Kidney epithelial cell (primary cell): ENCODE data around the gene C12orf50. TPM values are rescaled to one million over a fixed set of nuclear protein-coding genes. Genes with fewer than 3 reads are reported as not detected.
"Not testable (repeated sequence)": the region's sequence is repeated elsewhere in the genome, so short reads cannot be mapped to it uniquely, and the experiment has no call there.

Experiments
- DNase-seq: peaks from one replicate; pipeline ENCODE4 v3.0.0-alpha.2; 2010; ENCODE audit warnings: low read depth
- H3K27me3 ChIP-seq: 2 replicates; pipeline ENCODE4 v1.6.0; 2011; ENCODE audit warnings: low read length; ENCODE audit not compliant: control insufficient read depth, insufficient read depth
- H3K36me3 ChIP-seq: 2 replicates; pipeline ENCODE4 v1.5.1; 2011; ENCODE audit warnings: low read length; ENCODE audit not compliant: control insufficient read depth, insufficient read depth
- H3K4me3 ChIP-seq: 2 replicates; pipeline ENCODE4 v1.5.1; 2011; ENCODE audit warnings: low read depth, mild to moderate bottlenecking, control low read depth, low read length
- CTCF ChIP-seq: IDR thresholded peaks from 2 replicates; pipeline ENCODE4 v1.5.1; 2011; ENCODE audit warnings: mild to moderate bottlenecking, moderate library complexity, low read length, control low read depth, inconsistent platforms; ENCODE audit not compliant: insufficient read depth, poor library complexity, severe bottlenecking
- total RNA-seq: library from RNA; depleted of rRNA; stranded (reverse); fragments of >200 nt; gene quantifications from 2 replicates; pipeline ENCODE4 v1.2.3, GENCODE V29; 2015

Gene C12orf50
- total RNA-seq, 1 donor from 2014 or later = not detected

DNA sequence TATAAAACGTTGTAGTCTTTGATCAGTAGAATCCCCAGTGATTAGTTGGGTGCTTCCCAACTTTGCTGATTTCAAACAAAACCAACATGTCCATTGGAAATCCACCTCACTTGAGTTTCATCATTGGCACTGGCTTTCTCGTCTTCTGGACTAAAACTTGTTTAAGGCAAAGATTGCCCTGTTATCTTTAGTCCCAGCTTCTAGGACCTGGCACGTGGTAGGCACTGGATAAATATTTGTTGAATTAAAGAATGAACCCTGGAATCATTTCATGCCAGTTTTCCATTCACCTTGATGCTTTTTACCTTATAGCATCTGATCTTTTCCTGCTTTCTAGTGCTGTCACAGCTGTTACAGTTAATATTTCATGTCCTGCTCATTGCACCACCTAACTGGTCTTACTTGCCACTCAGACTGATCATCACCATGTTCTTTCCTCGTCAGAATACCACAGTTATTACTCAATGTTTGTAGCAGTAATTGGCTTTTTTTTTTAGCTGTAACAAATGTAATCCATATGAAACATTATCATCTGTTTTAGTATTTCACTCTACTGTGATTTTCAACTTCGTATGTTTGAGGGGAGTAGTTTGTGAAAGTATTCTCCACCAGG is 7.3 kb upstream of the C12orf50 start:
- Histone ChIP-seq H3K4me3 (peak overlapping the region; percentile 79), H3K27me3 (no peaks in the 10 kb centered on the region), H3K36me3 (no peaks in the 10 kb centered on the region)
- no peak for TF ChIP-seq CTCF
- DNase-seq = no peak

- no peak for DNase-seq
- no peaks in the 10 kb centered on the region for H3K36me3 ChIP-seq
- peak overlapping the region; percentile 79 for H3K4me3 ChIP-seq
- H3K27me3 ChIP-seq = no peaks in the 10 kb centered on the region
- TF ChIP-seq CTCF = no peak
These were observed 6.7 kb upstream of the C12orf50 start for GRCh38 chr12:88035907-88036289.

GRCh38 chr12:88035271-88035906 is 6.2 kb upstream of the C12orf50 start:
- Histone ChIP-seq H3K36me3 (no peaks in the 10 kb centered on the region), H3K27me3 (no peaks in the 10 kb centered on the region), H3K4me3 (peak overlapping the region; percentile 79)
- no peak for TF ChIP-seq CTCF
- peak; percentile 35 for DNase-seq

- not testable (repeated sequence) for H3K36me3 ChIP-seq, DNase-seq, H3K27me3 ChIP-seq, H3K4me3 ChIP-seq
These were observed 2.0 kb upstream of the C12orf50 start for GRCh38 chr12:88031161-88031560.

GRCh38 chr12:88026196-88026595 is 3.0 kb downstream of the C12orf50 start:
- H3K27me3 ChIP-seq = no peaks in the 10 kb centered on the region
- no peak overlapping the region for H3K4me3 ChIP-seq
- DNase-seq = no peak
- H3K36me3 ChIP-seq = no peaks in the 10 kb centered on the region
- no peak for TF ChIP-seq CTCF

- no peak for DNase-seq
- TF ChIP-seq CTCF = no peak
- Histone ChIP-seq H3K27me3 (no peaks in the 10 kb centered on the region), H3K36me3 (no peaks in the 10 kb centered on the region), H3K4me3 (no peak overlapping the region)
These were observed 11.2 kb downstream of the C12orf50 start for GRCh38 chr12:88017964-88018363.
